ENCODE measurements around the gene HDAC10.

The HDAC10 gene

GRCh38 chr22:50269970-50270665, 19.1 kb upstream of the HDAC10 start, which contains the start of gene MAPK11:
Gene MAPK11, minus strand, starts transcription at chr22:50270380. Its CDS starts 88 bp downstream, at chr22:50270292.
- no peak for TF ChIP-seq CTCF (IDR thresholded peaks at IDR 0.05; ENCODE audit: insufficient read depth, low read depth, low read length, missing control alignments)
- H3K4me3 ChIP-seq (ENCODE audit: low read length) = peak within 1 kb of the TSS; percentile 45
- DNase-seq (ENCODE audit: low read depth) = peak; percentile 50

GRCh38 chr22:50269573-50269969, 18.5 kb upstream of the HDAC10 start:
- no peak for DNase-seq (ENCODE audit: low read depth)
- TF ChIP-seq CTCF (IDR thresholded peaks at IDR 0.05; ENCODE audit: insufficient read depth, low read depth, low read length, missing control alignments) = no peak
- H3K4me3 ChIP-seq (ENCODE audit: low read length) = peak overlapping the region; percentile 18

GRCh38 chr22:50268655-50269113, 17.6 kb upstream of the HDAC10 start:
- peak; percentile 55 for DNase-seq (ENCODE audit: low read depth)
- no peak overlapping the region for H3K4me3 ChIP-seq (ENCODE audit: low read length)
- TF ChIP-seq CTCF (IDR thresholded peaks at IDR 0.05; ENCODE audit: insufficient read depth, low read depth, low read length, missing control alignments) = no peak

- DNase-seq (ENCODE audit: low read depth) = peak; percentile 80
- TF ChIP-seq CTCF (IDR thresholded peaks at IDR 0.05; ENCODE audit: insufficient read depth, low read depth, low read length, missing control alignments) = no peak
- peak overlapping the region; percentile 13 for H3K4me3 ChIP-seq (ENCODE audit: low read length)
Measured at GRCh38 chr22:50267591-50268390, 16.7 kb upstream of the HDAC10 start.

- H3K4me3 ChIP-seq (ENCODE audit: low read length) = no peak overlapping the region
- no peak for TF ChIP-seq CTCF (IDR thresholded peaks at IDR 0.05; ENCODE audit: insufficient read depth, low read depth, low read length, missing control alignments)
- no peak for DNase-seq (ENCODE audit: low read depth)
Measured at GRCh38 chr22:50266994-50267393, 15.9 kb upstream of the HDAC10 start.

GRCh38 chr22:50264946-50265669, 14.0 kb upstream of the HDAC10 start:
- H3K4me3 ChIP-seq (ENCODE audit: low read length) = no peak overlapping the region
- no peak for TF ChIP-seq CTCF (IDR thresholded peaks at IDR 0.05; ENCODE audit: insufficient read depth, low read depth, low read length, missing control alignments)
- no peak for DNase-seq (ENCODE audit: low read depth)
